ENCODE measurements around the gene RNASEL. TPM values are rescaled to one million over a fixed set of nuclear protein-coding genes. Genes with fewer than 3 reads are reported as not detected.

The RNASEL gene
- total RNA-seq, 1 donor from 2014 or later: 3.6 TPM

Other genes starting within 250 kb of the RNASEL start
- gene GLUL, start 197.5 kb downstream of the RNASEL start, total RNA-seq: 34.9 and 41.0 TPM in 2 replicates
- not detected in 2 replicates for gene TEDDM1, start 188.6 kb downstream of the RNASEL start, total RNA-seq
- gene RGSL1, start 139.1 kb downstream of the RNASEL start, total RNA-seq: not detected in 2 replicates
- 50.2 and 50.5 TPM in 2 replicates for gene RGS16, start 15.1 kb upstream of the RNASEL start, total RNA-seq
- gene RGS8, start 95.3 kb upstream of the RNASEL start, total RNA-seq: not detected in 2 replicates
- 3.0 and 4.6 TPM in 2 replicates for gene NPL, start 200.5 kb upstream of the RNASEL start, total RNA-seq

Measured in activated T-helper 2 cell treated with anti-CD3 and anti-CD28 coated beads, Interferon-gamma antibody, Interleukin-2, Interleukin-4, amounts not matched to agents 10 μg/mL and 5 μg/mL and 100 μg/mL, durations not matched to agents 14 hours and 24 hours and 36 hours (primary cell).